SK-N-SH treated with all-trans-retinoic acid at 6 μM for 48 hours (cell line): Measurements from ENCODE around the gene PCDHA7.

ENCODE experiments used
- GLIS3 ChIP-seq: fragments of 250-450 bp; sonication (Bioruptor Pico); IDR thresholded peaks from 2 replicates; pipeline ENCODE4 v1.5.0; 2020; ENCODE audit warnings: mild to moderate bottlenecking, moderate library complexity
- OSR1 ChIP-seq: fragments of 250-450 bp; sonication (Bioruptor Pico); IDR thresholded peaks from 2 replicates; pipeline ENCODE4 v1.8.0; 2022; ENCODE audit warnings: moderate library complexity, mild to moderate bottlenecking, inconsistent platforms
- PPARA ChIP-seq: fragments of 250-450 bp; sonication (Bioruptor Pico); IDR thresholded peaks from 2 replicates; pipeline ENCODE4 v1.5.0; 2020; ENCODE audit warnings: mild to moderate bottlenecking, borderline replicate concordance
- TCF4 ChIP-seq: fragments of 250-450 bp; sonication (Bioruptor Pico); IDR thresholded peaks from 2 replicates; pipeline ENCODE4 v1.8.0; 2021; ENCODE audit warnings: mild to moderate bottlenecking, moderate library complexity, borderline replicate concordance
- ZFP30 ChIP-seq: fragments of 450-650 bp; formaldehyde crosslinking; IDR thresholded peaks from 2 replicates; pipeline ENCODE4 v1.5.0; 2022; ENCODE audit warnings: mild to moderate bottlenecking, moderate library complexity
- TF ChIP-seq, protein P1 (sequence below): fragments of 250-450 bp; sonication (Bioruptor Pico); IDR thresholded peaks from 2 replicates; pipeline ENCODE4 v1.5.0; 2020; ENCODE audit warnings: mild to moderate bottlenecking, moderate library complexity
- TF ChIP-seq, protein P2 (sequence below): fragments of 250-450 bp; sonication (Bioruptor Pico); IDR thresholded peaks from 2 replicates; pipeline ENCODE4 v1.5.1; 2020; ENCODE audit warnings: low read depth, mild to moderate bottlenecking, moderate library complexity
- TF ChIP-seq, protein P3 (sequence below): fragments of 250-450 bp; sonication (Bioruptor Pico); IDR thresholded peaks from 2 replicates; pipeline ENCODE4 v1.8.0; 2020; ENCODE audit warnings: mild to moderate bottlenecking, moderate library complexity, borderline replicate concordance

DNA sequence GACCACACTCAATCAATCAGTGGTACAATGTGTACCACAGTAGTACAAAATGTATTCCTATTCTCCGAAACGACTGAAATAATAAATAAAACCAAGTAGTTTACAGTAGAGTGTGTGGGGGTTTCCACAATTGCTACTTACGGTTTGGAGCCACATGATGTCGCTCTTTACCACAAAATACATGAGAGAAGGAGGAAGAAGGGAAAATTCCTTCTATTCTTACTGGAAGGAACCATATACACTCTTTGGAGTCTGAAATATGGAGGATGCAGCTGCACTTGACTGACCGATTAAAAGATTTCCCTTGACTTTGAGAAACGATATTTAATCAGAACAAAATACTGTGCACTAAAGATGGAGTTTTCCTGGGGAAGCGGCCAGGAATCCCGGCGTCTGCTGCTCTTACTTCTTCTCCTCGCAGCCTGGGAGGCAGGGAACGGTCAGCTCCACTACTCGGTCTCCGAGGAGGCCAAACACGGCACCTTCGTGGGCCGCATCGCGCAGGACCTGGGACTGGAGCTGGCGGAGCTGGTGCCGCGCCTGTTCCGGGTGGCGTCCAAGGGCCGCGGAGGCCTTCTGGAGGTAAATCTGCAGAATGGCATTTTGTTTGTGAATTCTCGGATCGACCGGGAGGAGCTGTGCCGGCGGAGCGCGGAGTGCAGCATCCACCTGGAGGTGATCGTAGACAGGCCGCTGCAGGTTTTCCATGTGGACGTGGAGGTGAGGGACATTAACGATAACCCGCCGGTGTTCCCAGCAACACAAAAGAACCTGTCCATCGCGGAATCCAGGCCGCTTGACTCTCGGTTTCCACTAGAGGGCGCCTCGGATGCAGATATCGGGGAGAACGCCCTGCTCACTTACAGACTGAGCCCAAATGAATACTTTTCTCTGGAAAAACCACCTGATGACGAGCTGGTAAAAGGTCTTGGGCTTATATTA is 27.0 kb upstream of the PCDHA7 start, which contains the start of gene PCDHA4:
- TF ChIP-seq TCF4 (CRISPR knock-in tag) = no peak
- no peak for TF ChIP-seq PPARA (CRISPR knock-in tag)
- TF ChIP-seq, protein P1, sequence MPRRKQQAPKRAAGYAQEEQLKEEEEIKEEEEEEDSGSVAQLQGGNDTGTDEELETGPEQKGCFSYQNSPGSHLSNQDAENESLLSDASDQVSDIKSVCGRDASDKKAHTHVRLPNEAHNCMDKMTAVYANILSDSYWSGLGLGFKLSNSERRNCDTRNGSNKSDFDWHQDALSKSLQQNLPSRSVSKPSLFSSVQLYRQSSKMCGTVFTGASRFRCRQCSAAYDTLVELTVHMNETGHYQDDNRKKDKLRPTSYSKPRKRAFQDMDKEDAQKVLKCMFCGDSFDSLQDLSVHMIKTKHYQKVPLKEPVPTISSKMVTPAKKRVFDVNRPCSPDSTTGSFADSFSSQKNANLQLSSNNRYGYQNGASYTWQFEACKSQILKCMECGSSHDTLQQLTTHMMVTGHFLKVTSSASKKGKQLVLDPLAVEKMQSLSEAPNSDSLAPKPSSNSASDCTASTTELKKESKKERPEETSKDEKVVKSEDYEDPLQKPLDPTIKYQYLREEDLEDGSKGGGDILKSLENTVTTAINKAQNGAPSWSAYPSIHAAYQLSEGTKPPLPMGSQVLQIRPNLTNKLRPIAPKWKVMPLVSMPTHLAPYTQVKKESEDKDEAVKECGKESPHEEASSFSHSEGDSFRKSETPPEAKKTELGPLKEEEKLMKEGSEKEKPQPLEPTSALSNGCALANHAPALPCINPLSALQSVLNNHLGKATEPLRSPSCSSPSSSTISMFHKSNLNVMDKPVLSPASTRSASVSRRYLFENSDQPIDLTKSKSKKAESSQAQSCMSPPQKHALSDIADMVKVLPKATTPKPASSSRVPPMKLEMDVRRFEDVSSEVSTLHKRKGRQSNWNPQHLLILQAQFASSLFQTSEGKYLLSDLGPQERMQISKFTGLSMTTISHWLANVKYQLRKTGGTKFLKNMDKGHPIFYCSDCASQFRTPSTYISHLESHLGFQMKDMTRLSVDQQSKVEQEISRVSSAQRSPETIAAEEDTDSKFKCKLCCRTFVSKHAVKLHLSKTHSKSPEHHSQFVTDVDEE (CRISPR knock-in tag) = no peak
- TF ChIP-seq, protein P2, sequence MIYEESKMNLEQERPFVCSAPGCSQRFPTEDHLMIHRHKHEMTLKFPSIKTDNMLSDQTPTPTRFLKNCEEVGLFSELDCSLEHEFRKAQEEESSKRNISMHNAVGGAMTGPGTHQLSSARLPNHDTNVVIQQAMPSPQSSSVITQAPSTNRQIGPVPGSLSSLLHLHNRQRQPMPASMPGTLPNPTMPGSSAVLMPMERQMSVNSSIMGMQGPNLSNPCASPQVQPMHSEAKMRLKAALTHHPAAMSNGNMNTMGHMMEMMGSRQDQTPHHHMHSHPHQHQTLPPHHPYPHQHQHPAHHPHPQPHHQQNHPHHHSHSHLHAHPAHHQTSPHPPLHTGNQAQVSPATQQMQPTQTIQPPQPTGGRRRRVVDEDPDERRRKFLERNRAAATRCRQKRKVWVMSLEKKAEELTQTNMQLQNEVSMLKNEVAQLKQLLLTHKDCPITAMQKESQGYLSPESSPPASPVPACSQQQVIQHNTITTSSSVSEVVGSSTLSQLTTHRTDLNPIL (CRISPR knock-in tag) = no peak
- TF ChIP-seq GLIS3 (CRISPR knock-in tag) = no peak
- TF ChIP-seq, protein P3, sequence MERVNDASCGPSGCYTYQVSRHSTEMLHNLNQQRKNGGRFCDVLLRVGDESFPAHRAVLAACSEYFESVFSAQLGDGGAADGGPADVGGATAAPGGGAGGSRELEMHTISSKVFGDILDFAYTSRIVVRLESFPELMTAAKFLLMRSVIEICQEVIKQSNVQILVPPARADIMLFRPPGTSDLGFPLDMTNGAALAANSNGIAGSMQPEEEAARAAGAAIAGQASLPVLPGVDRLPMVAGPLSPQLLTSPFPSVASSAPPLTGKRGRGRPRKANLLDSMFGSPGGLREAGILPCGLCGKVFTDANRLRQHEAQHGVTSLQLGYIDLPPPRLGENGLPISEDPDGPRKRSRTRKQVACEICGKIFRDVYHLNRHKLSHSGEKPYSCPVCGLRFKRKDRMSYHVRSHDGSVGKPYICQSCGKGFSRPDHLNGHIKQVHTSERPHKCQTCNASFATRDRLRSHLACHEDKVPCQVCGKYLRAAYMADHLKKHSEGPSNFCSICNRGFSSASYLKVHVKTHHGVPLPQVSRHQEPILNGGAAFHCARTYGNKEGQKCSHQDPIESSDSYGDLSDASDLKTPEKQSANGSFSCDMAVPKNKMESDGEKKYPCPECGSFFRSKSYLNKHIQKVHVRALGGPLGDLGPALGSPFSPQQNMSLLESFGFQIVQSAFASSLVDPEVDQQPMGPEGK (CRISPR knock-in tag) = no peak
- no peak for TF ChIP-seq OSR1
- TF ChIP-seq ZFP30 (CRISPR knock-in tag) = no peak
